Jurkat, Clone E6-1 (cell line): ENCODE data around the gene VWA3A. TPM values are rescaled to one million over a fixed set of nuclear protein-coding genes. Genes with fewer than 3 reads are reported as not detected.
"Not testable (repeated sequence)": the region's sequence is repeated elsewhere in the genome, so short reads cannot be mapped to it uniquely, and the experiment has no call there.

ENCODE experiments used
- DNase-seq: peaks from one replicate; pipeline ENCODE4 v3.0.0-alpha.2; 2011; ENCODE audit warnings: low read depth, low spot score
- H3K4me3 ChIP-seq: 2 replicates; pipeline ENCODE4 v1.5.1; 2011; ENCODE audit warnings: mild to moderate bottlenecking, low read length, control low read depth, moderate library complexity
- polyA plus RNA-seq: library from polyadenylated mRNA; unstranded; fragments of >200 nt; gene quantifications from one replicate; pipeline ENCODE4 v1.2.1, GENCODE V29; 2012; ENCODE audit warnings: missing spikeins; ENCODE audit not compliant: insufficient read length, insufficient read depth

The VWA3A gene
- polyA plus RNA-seq = not detected

GRCh38 chr16:22092143-22092933 lies at the start of gene VWA3A:
Gene VWA3A (plus strand): TSS chr16:22092541. CDS start chr16:22092638, 97 bp downstream.
- DNase-seq = no peak
- H3K4me3 ChIP-seq = no peak within 1 kb of the TSS

GRCh38 chr16:22043882-22044281 lies 48.5 kb upstream of the VWA3A start:
- not testable (repeated sequence) for DNase-seq, H3K4me3 ChIP-seq

- DNase-seq, H3K4me3 ChIP-seq: not testable (repeated sequence)
Measured at GRCh38 chr16:22045888-22046287, 46.5 kb upstream of the VWA3A start.

GRCh38 chr16:22050963-22051362 lies 41.4 kb upstream of the VWA3A start:
- DNase-seq = no peak
- H3K4me3 ChIP-seq = no peak overlapping the region

- H3K4me3 ChIP-seq = no peak overlapping the region
- DNase-seq = no peak
Measured at GRCh38 chr16:22052980-22053379, 39.4 kb upstream of the VWA3A start.

GRCh38 chr16:22053921-22054341 lies 38.4 kb upstream of the VWA3A start:
- DNase-seq = no peak
- H3K4me3 ChIP-seq = no peak overlapping the region

- DNase-seq = peak; percentile 11
- H3K4me3 ChIP-seq = no peak overlapping the region
Measured at GRCh38 chr16:22054847-22055590, 37.3 kb upstream of the VWA3A start.

GRCh38 chr16:22055881-22056280 lies 36.5 kb upstream of the VWA3A start:
- H3K4me3 ChIP-seq = no peak overlapping the region
- peak; percentile 6 for DNase-seq

- no peak overlapping the region for H3K4me3 ChIP-seq
Measured at GRCh38 chr16:22063888-22064467, 28.4 kb upstream of the VWA3A start.

GRCh38 chr16:22065252-22065651 lies 27.1 kb upstream of the VWA3A start:
- no peak for DNase-seq
- no peak overlapping the region for H3K4me3 ChIP-seq

More at GRCh38 chr16:22063888-22064467, 28.4 kb upstream of the VWA3A start:
- no peak for DNase-seq

GRCh38 chr16:22070361-22071330 lies 21.7 kb upstream of the VWA3A start:
- H3K4me3 ChIP-seq = no peak overlapping the region
- DNase-seq = no peak

GRCh38 chr16:22071331-22071910 lies 20.9 kb upstream of the VWA3A start:
- no peak overlapping the region for H3K4me3 ChIP-seq
- DNase-seq = no peak

- no peak overlapping the region for H3K4me3 ChIP-seq
- no peak for DNase-seq
Measured at GRCh38 chr16:22073350-22073749, 19.0 kb upstream of the VWA3A start.

GRCh38 chr16:22075043-22075757 lies 17.1 kb upstream of the VWA3A start:
- DNase-seq = no peak
- no peak overlapping the region for H3K4me3 ChIP-seq

GRCh38 chr16:22075776-22076175 lies 16.6 kb upstream of the VWA3A start:
- DNase-seq = no peak
- no peak overlapping the region for H3K4me3 ChIP-seq

GRCh38 chr16:22077700-22078313 lies 14.5 kb upstream of the VWA3A start:
- DNase-seq = peak; percentile 48
- H3K4me3 ChIP-seq = no peak overlapping the region

GRCh38 chr16:22078656-22079055 lies 13.7 kb upstream of the VWA3A start:
- DNase-seq = no peak
- H3K4me3 ChIP-seq = no peak overlapping the region
